Neuronal stem cell (in vitro differentiated cells): Measurements from ENCODE around the gene ROBO2.
A peak's percentile ranks its signal among the peaks of the same experiment; 100 is the strongest.

Source experiments
- DNase-seq: peaks from one replicate; pipeline ENCODE4 v3.0.0-alpha.2; 2013; ENCODE audit warnings: low spot score
- H2AFZ ChIP-seq: one replicate; pipeline ENCODE4 v1.6.1; 2013; ENCODE audit warnings: mild to moderate bottlenecking, low read length, inconsistent platforms
- H2AK5ac ChIP-seq: 2 replicates; pipeline ENCODE4 v1.6.1; 2013; ENCODE audit warnings: low read depth, mild to moderate bottlenecking, inconsistent platforms, low read length, moderate library complexity, mixed read lengths
- H2BK120ac ChIP-seq: 2 replicates; pipeline ENCODE4 v1.6.1; 2013; ENCODE audit warnings: low read depth, mild to moderate bottlenecking, inconsistent platforms, low read length, moderate library complexity, mixed read lengths
- H2BK12ac ChIP-seq: one replicate; pipeline ENCODE4 v1.6.1; 2013; ENCODE audit warnings: low read length, inconsistent platforms
- H2BK15ac ChIP-seq: 2 replicates; pipeline ENCODE4 v1.6.1; 2013; ENCODE audit warnings: mild to moderate bottlenecking, low read length, inconsistent platforms, mixed read lengths
- H2BK5ac ChIP-seq: one replicate; pipeline ENCODE4 v1.6.1; 2013; ENCODE audit warnings: inconsistent platforms, mild to moderate bottlenecking, low read length, moderate library complexity
- H3K14ac ChIP-seq: one replicate; pipeline ENCODE4 v1.6.1; 2013; ENCODE audit warnings: low read length, inconsistent platforms
- H3K18ac ChIP-seq: 2 replicates; pipeline ENCODE4 v1.6.1; 2013; ENCODE audit warnings: low read length, inconsistent platforms
- H3K23ac ChIP-seq: 2 replicates; pipeline ENCODE4 v1.6.1; 2013; ENCODE audit warnings: low read depth, mild to moderate bottlenecking, mixed read lengths, low read length, inconsistent platforms; ENCODE audit not compliant: poor library complexity
- H3K27ac ChIP-seq: replicated peaks from 3 replicates; pipeline ENCODE4 v1.5.1; 2013; ENCODE audit warnings: low read length, inconsistent platforms
- H3K27me3 ChIP-seq, 3 experiments: 2 replicates each; pipeline ENCODE4 v1.6.1; 2013; ENCODE audit warnings: low read length in 3 of 3, mild to moderate bottlenecking in 2 of 3, inconsistent platforms in 1 of 3, low read depth in 1 of 3, mixed read lengths in 1 of 3, moderate library complexity in 1 of 3; ENCODE audit not compliant: control insufficient read depth in 3 of 3, insufficient read depth in 3 of 3
- H3K36me3 ChIP-seq, 2 donors: replicated peaks in 1 of 2; 2 replicates each; pipeline ENCODE4 v1.6.1; 2013; ENCODE audit warnings: low read length in 2 of 2; ENCODE audit not compliant: control insufficient read depth in 2 of 2, insufficient read depth in 2 of 2
- H3K4ac ChIP-seq: 2 replicates; pipeline ENCODE4 v1.6.1; 2013; ENCODE audit warnings: inconsistent platforms, mild to moderate bottlenecking, low read length, moderate library complexity
- H3K4me1 ChIP-seq, 2 donors: 1 replicate in 1 of 2; 2 replicates in 1 of 2; pipeline ENCODE4 v1.6.1; 2013; ENCODE audit warnings: low read length in 2 of 2, low read depth in 1 of 2; ENCODE audit not compliant: control insufficient read depth in 2 of 2, insufficient read depth in 1 of 2
- H3K4me2 ChIP-seq: one replicate; pipeline ENCODE4 v1.6.1; 2013; ENCODE audit warnings: mild to moderate bottlenecking, low read length, inconsistent platforms; ENCODE audit not compliant: insufficient read depth, poor library complexity, severe bottlenecking
- H3K4me3 ChIP-seq, 2 donors: 2 replicates each; pipeline ENCODE4 v1.5.1; 2013; ENCODE audit warnings: low read length in 2 of 2, mild to moderate bottlenecking in 2 of 2, inconsistent platforms in 1 of 2, moderate library complexity in 1 of 2
- H3K79me1 ChIP-seq: one replicate; pipeline ENCODE4 v1.6.1; 2013; ENCODE audit warnings: low read depth, mild to moderate bottlenecking, inconsistent platforms, low read length, moderate library complexity
- H3K9ac ChIP-seq: one replicate; pipeline ENCODE4 v1.6.1; 2013; ENCODE audit warnings: mild to moderate bottlenecking, low read depth, low read length, inconsistent platforms; ENCODE audit not compliant: poor library complexity
- H3K9me3 ChIP-seq, 2 donors: replicated peaks in 1 of 2; 2 replicates each; pipeline versions ENCODE3 to v1.6.1; 2013; ENCODE audit warnings: low read length in 2 of 2, mild to moderate bottlenecking in 2 of 2, inconsistent platforms in 1 of 2, low read depth in 1 of 2, mixed read lengths in 1 of 2, moderate library complexity in 1 of 2; ENCODE audit not compliant: control insufficient read depth in 2 of 2, insufficient read depth in 1 of 2
- H4K8ac ChIP-seq: one replicate; pipeline ENCODE4 v1.6.1; 2013; ENCODE audit warnings: low read depth, mild to moderate bottlenecking, inconsistent platforms, low read length, moderate library complexity
- H4K91ac ChIP-seq: one replicate; pipeline ENCODE4 v1.6.1; 2013; ENCODE audit warnings: low read length, low read depth, mild to moderate bottlenecking, inconsistent platforms; ENCODE audit not compliant: poor library complexity
- WGBS, 2 donors: extraction: QIAGEN DNeasy Blood & Tissue Kit; methylation state at CpG; one replicate each; pipeline ENCODE4 v1.1.7; 2013; ENCODE audit warnings: missing lambda C conversion rate in 2 of 2, mixed read lengths in 1 of 2; ENCODE audit not compliant: insufficient read length in 2 of 2, insufficient replicate concordance in 1 of 2; ENCODE audit errors: extremely low coverage in 2 of 2; 5-methylcytosine and 5-hydroxymethylcytosine counted together

ROBO2 gene

GRCh38 chr3:77084511-77084910 lies 44.6 kb downstream of the ROBO2 start:
- H3K4me3 ChIP-seq, result no peak overlapping the region
- no peak overlapping the region for H3K23ac ChIP-seq
- no peak overlapping the region for H2AK5ac ChIP-seq
- WGBS, 2 donors, result no CpG with 5 or more reads among the region's 2 CpGs
- no peaks in the 10 kb centered on the region for H3K27me3 ChIP-seq
- H3K36me3 ChIP-seq, result no peaks in the 10 kb centered on the region
- no peak for DNase-seq
- H3K27ac ChIP-seq, result no peak overlapping the region
- H4K91ac ChIP-seq, result no peak overlapping the region
- no peak overlapping the region for H3K18ac ChIP-seq
- no peak overlapping the region for H3K4ac ChIP-seq
- H2AFZ ChIP-seq, result no peak overlapping the region
- no peak overlapping the region for H4K8ac ChIP-seq
- H3K9ac ChIP-seq, result no peak overlapping the region
- no peak overlapping the region for H3K4me2 ChIP-seq
- H2BK5ac ChIP-seq, result no peak overlapping the region
- no peaks in the 10 kb centered on the region for H3K9me3 ChIP-seq
- no peak overlapping the region for H2BK12ac ChIP-seq
- no peak overlapping the region for H2BK15ac ChIP-seq
- H3K14ac ChIP-seq, result no peak overlapping the region
- H3K79me1 ChIP-seq, result no peaks in the 10 kb centered on the region
- H3K4me1 ChIP-seq, result peaks cover 0 to 5% of the 10 kb centered on the region in 2 donors
- no peak overlapping the region for H2BK120ac ChIP-seq

GRCh38 chr3:77086408-77086807 lies 46.5 kb downstream of the ROBO2 start:
- H4K91ac ChIP-seq, result no peak overlapping the region
- no peak overlapping the region for H2BK15ac ChIP-seq
- H3K18ac ChIP-seq, result no peak overlapping the region
- no peaks in the 10 kb centered on the region for H3K36me3 ChIP-seq
- H3K27me3 ChIP-seq, result no peaks in the 10 kb centered on the region
- H2BK12ac ChIP-seq, result no peak overlapping the region
- no peak overlapping the region for H3K4me3 ChIP-seq
- H3K4me2 ChIP-seq, result no peak overlapping the region
- no peak overlapping the region for H2BK120ac ChIP-seq
- 100% methylated on average over 2 of the region's 6 CpGs; no CpG with 5 or more reads in 1 of the 2 donors for WGBS, 2 donors
- peaks cover 0 to under 1% of the 10 kb centered on the region in 2 donors for H3K4me1 ChIP-seq
- no peak overlapping the region for H2BK5ac ChIP-seq
- no peaks in the 10 kb centered on the region for H3K9me3 ChIP-seq
- no peak overlapping the region for H3K14ac ChIP-seq
- no peak overlapping the region for H3K9ac ChIP-seq
- H4K8ac ChIP-seq, result no peak overlapping the region
- no peak overlapping the region for H2AFZ ChIP-seq
- H3K23ac ChIP-seq, result no peak overlapping the region
- DNase-seq, result no peak
- H3K4ac ChIP-seq, result no peak overlapping the region
- no peak overlapping the region for H2AK5ac ChIP-seq
- H3K27ac ChIP-seq, result no peak overlapping the region
- H3K79me1 ChIP-seq, result no peaks in the 10 kb centered on the region

- Histone ChIP-seq H3K4me2 (no peak overlapping the region), H2BK15ac (no peak overlapping the region), H3K4ac (no peak overlapping the region), H3K4me1 (peaks cover 0 to 5% of the 10 kb centered on the region in 2 donors), H3K9me3 (no peaks in the 10 kb centered on the region), H2AFZ (no peak overlapping the region), H3K23ac (no peak overlapping the region), H3K27ac (no peak overlapping the region), H3K9ac (no peak overlapping the region), H4K91ac (no peak overlapping the region), H2BK12ac (no peak overlapping the region), H4K8ac (no peak overlapping the region), H2BK5ac (no peak overlapping the region), H3K36me3 (no peaks in the 10 kb centered on the region), H3K79me1 (no peaks in the 10 kb centered on the region), H2AK5ac (no peak overlapping the region), H3K18ac (no peak overlapping the region), H3K14ac (no peak overlapping the region), H2BK120ac (no peak overlapping the region), H3K27me3 (no peaks in the 10 kb centered on the region), H3K4me3 (no peak overlapping the region)
- no peak for DNase-seq
- no CpG with 5 or more reads among the region's 5 CpGs for WGBS, 2 donors
Observed at GRCh38 chr3:77091809-77092208, 51.9 kb downstream of the ROBO2 start.

GRCh38 chr3:77093101-77093500 lies 53.2 kb downstream of the ROBO2 start:
- no peaks in the 10 kb centered on the region for H3K79me1 ChIP-seq
- H3K4me2 ChIP-seq, result no peak overlapping the region
- H3K18ac ChIP-seq, result no peak overlapping the region
- H3K27ac ChIP-seq, result no peak overlapping the region
- H2AK5ac ChIP-seq, result no peak overlapping the region
- H3K36me3 ChIP-seq, result no peaks in the 10 kb centered on the region
- no peaks in the 10 kb centered on the region for H3K27me3 ChIP-seq
- no peak overlapping the region for H4K8ac ChIP-seq
- H3K9ac ChIP-seq, result no peak overlapping the region
- no peak overlapping the region for H3K14ac ChIP-seq
- no peak overlapping the region for H2BK12ac ChIP-seq
- peak overlapping the region; percentile 87 for H2AFZ ChIP-seq
- DNase-seq, result no peak
- no peak overlapping the region for H2BK120ac ChIP-seq
- peaks cover 0 to 3% of the 10 kb centered on the region in 2 donors for H3K9me3 ChIP-seq
- H2BK5ac ChIP-seq, result no peak overlapping the region
- no peak overlapping the region for H3K4ac ChIP-seq
- no CpG with 5 or more reads among the region's 2 CpGs for WGBS, 2 donors
- H3K4me1 ChIP-seq, result peaks cover 0 to 5% of the 10 kb centered on the region in 2 donors
- H3K4me3 ChIP-seq, result no peak overlapping the region
- H2BK15ac ChIP-seq, result no peak overlapping the region
- H4K91ac ChIP-seq, result no peak overlapping the region
- H3K23ac ChIP-seq, result no peak overlapping the region
